SU-DHL-6 (cell line): Measurements from ENCODE around the gene KCNK16.

Source experiments
- H2AFZ ChIP-seq: fragments of 200-600 bp; sonication (generic); 2 replicates; pipeline ENCODE4 v1.6.1; 2014; ENCODE audit warnings: low read depth, mild to moderate bottlenecking, moderate library complexity, mixed read lengths, antibody characterized with exemption, low read length; ENCODE audit not compliant: severe bottlenecking
- H3F3A ChIP-seq: fragments of 200-600 bp; shearing (Covaris generic); 2 replicates; pipeline ENCODE4 v1.6.0; 2016; ENCODE audit warnings: antibody characterized with exemption, mild to moderate bottlenecking; ENCODE audit not compliant: insufficient read depth
- H3K27ac ChIP-seq: fragments of 200-600 bp; sonication (generic); 2 replicates; pipeline ENCODE4 v1.5.1; 2016; ENCODE audit warnings: low read depth, mild to moderate bottlenecking, low read length, moderate library complexity, mixed read lengths
- H3K27me3 ChIP-seq: fragments of 200-600 bp; sonication (generic), shearing (Covaris generic); 2 replicates; pipeline ENCODE4 v1.6.0; 2014; ENCODE audit warnings: mild to moderate bottlenecking, low read length
- H3K36me3 ChIP-seq: fragments of 200-600 bp; sonication (generic); 2 replicates; pipeline ENCODE4 v1.6.1; 2014; ENCODE audit warnings: mild to moderate bottlenecking, low read length, mixed read lengths
- H3K4me2 ChIP-seq: fragments of 300-600, 200-600 bp; shearing (Covaris generic), sonication (generic); 2 replicates; pipeline ENCODE4 v1.6.0; 2014; ENCODE audit warnings: low read length, low read depth, mild to moderate bottlenecking; ENCODE audit not compliant: poor library complexity, severe bottlenecking
- H3K4me3 ChIP-seq: fragments of 200-600 bp; sonication (generic); 2 replicates; pipeline ENCODE4 v1.5.1; 2014; ENCODE audit warnings: antibody characterized with exemption, low read length, mild to moderate bottlenecking, mixed read lengths; ENCODE audit not compliant: insufficient read depth, poor library complexity, severe bottlenecking
- H3K79me2 ChIP-seq: fragments of 200-600 bp; sonication (generic); 2 replicates; pipeline ENCODE4 v1.6.1; 2014; ENCODE audit warnings: mild to moderate bottlenecking, low read length, moderate library complexity; ENCODE audit not compliant: insufficient read depth
- H3K9ac ChIP-seq: fragments of 200-600 bp; sonication (generic); 2 replicates; pipeline ENCODE4 v1.7.0; 2014; ENCODE audit warnings: mild to moderate bottlenecking, low read length
- H3K9me2 ChIP-seq: fragments of 200-600 bp; sonication (generic); replicated peaks from 2 replicates; pipeline ENCODE4 v1.6.1; 2014; ENCODE audit warnings: low read length; ENCODE audit not compliant: insufficient read depth
- H3K9me3 ChIP-seq: fragments of 200-600 bp; sonication (generic); 2 replicates; pipeline ENCODE4 v1.6.1; 2014; ENCODE audit warnings: low read length, mixed read lengths; ENCODE audit not compliant: insufficient read depth
- H4K20me1 ChIP-seq: fragments of 200-600 bp; sonication (generic); 2 replicates; pipeline ENCODE4 v1.6.1; 2014; ENCODE audit warnings: low read depth, mild to moderate bottlenecking, antibody characterized with exemption, low read length, moderate library complexity, mixed read lengths
- CTCF ChIP-seq: fragments of 200-600 bp; sonication (generic); IDR thresholded peaks from one replicate; pipeline ENCODE4 v1.5.1; 2017; ENCODE audit warnings: antibody characterized with exemption, mild to moderate bottlenecking, low read length, moderate library complexity; ENCODE audit not compliant: insufficient read depth, poor library complexity, severe bottlenecking
- EZH2phosphoT487 ChIP-seq: fragments of 200-600 bp; sonication (generic), shearing (Covaris generic); conservative IDR thresholded peaks from 2 replicates; pipeline ENCODE4 v1.6.1; 2018; ENCODE audit warnings: mild to moderate bottlenecking, antibody characterized with exemption, low read length, moderate library complexity, mixed read lengths

The KCNK16 gene

GRCh38 chr6:39367700-39368099 is 45.2 kb upstream of the KCNK16 start:
- no peaks in the 10 kb centered on the region for H3K9me3 ChIP-seq
- no peaks in the 10 kb centered on the region for H4K20me1 ChIP-seq
- no peaks in the 10 kb centered on the region for H3K27me3 ChIP-seq
- no peaks in the 10 kb centered on the region for H3K79me2 ChIP-seq
- H3K27ac ChIP-seq, result no peak overlapping the region
- no peak for TF ChIP-seq CTCF
- no peak for TF ChIP-seq EZH2phosphoT487
- no peak overlapping the region for H2AFZ ChIP-seq
- H3K9me2 ChIP-seq, result no peaks in the 10 kb centered on the region
- no peak overlapping the region for H3K9ac ChIP-seq
- no peaks in the 10 kb centered on the region for H3F3A ChIP-seq
- no peak overlapping the region for H3K4me3 ChIP-seq
- no peak overlapping the region for H3K4me2 ChIP-seq
- H3K36me3 ChIP-seq, result no peaks in the 10 kb centered on the region

DNA sequence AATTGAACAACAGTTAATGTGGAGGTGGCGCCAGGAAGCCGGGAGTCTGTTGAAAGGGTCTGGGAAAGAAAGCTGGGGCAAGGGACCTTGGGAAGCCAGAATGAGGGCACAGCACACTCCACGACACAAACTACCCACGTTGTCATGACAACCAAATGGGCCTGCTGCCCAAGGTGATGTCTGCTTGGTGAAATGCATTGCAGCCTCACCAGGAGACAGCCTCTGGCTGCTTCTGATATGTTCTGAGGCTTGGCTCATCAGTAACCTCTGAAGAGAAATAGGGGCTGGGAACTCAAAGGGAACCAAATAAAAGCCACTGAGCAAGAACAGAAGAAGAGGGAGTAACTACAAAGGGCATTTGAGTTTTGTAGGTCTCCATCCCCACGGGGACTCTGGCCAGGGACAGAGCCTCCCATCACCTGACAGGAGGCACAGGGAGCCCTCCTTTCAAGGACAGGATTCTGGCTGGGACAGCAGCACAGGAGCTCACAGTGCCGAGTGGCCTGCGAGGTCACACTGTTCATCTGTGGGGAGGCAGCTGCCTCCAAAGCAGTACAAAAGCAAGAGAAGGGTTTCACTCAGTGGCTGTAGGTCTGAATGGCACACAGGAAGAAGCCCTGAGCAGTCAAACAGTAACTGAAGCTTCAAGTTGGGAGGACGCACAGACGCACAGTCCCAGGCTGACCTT is 44.6 kb upstream of the KCNK16 start:
- no peaks in the 10 kb centered on the region for H3K9me2 ChIP-seq
- no peaks in the 10 kb centered on the region for H3K9me3 ChIP-seq
- no peaks in the 10 kb centered on the region for H4K20me1 ChIP-seq
- H3F3A ChIP-seq, result no peaks in the 10 kb centered on the region
- TF ChIP-seq EZH2phosphoT487, result no peak
- TF ChIP-seq CTCF, result no peak
- H3K4me3 ChIP-seq, result no peak overlapping the region
- no peak overlapping the region for H3K27ac ChIP-seq
- no peaks in the 10 kb centered on the region for H3K36me3 ChIP-seq
- H2AFZ ChIP-seq, result no peak overlapping the region
- H3K79me2 ChIP-seq, result no peaks in the 10 kb centered on the region
- no peak overlapping the region for H3K9ac ChIP-seq
- no peak overlapping the region for H3K4me2 ChIP-seq
- H3K27me3 ChIP-seq, result no peaks in the 10 kb centered on the region

DNA sequence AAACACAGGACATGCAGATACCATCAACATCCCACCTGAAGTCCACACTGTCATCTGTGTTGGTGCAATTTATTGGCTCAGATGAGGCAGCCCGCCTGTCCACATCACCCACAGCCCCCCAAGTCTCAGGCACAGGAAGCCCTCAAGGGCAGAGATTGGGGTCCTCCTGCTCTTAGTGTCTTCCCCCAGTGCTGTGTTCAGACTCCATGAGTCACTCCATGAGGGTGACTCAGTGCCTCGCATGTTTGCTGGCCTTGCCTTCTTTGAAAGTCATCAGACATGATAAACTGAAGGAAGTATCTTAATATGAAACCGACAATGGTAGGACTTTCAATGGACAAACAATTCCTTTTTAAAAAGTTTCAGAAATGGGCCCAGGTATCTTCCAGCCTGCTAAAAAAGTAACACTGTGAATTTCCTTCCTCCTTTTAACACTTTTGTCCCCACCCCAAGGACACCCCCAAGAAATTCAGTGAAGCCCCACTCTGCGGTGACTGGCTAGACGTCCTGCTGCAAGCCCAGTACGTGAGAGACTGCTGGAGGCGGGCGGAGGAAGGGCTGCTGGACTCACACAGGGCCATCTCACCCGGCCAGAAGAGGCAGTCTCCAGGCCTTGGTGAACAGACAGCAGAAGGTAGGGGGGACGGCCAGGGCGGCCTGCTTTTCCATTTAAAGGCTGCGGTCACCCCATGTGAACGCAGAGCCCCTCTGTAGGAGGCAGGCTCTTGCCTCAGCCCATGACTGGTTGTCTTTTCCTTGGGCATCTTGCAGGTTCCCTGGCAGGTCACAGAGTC is 43.0 kb upstream of the KCNK16 start:
- no peak overlapping the region for H2AFZ ChIP-seq
- H3K4me2 ChIP-seq, result no peak overlapping the region
- H3K9me3 ChIP-seq, result no peaks in the 10 kb centered on the region
- no peak for TF ChIP-seq EZH2phosphoT487
- H3F3A ChIP-seq, result no peaks in the 10 kb centered on the region
- no peak overlapping the region for H3K4me3 ChIP-seq
- no peaks in the 10 kb centered on the region for H3K9me2 ChIP-seq
- H3K9ac ChIP-seq, result no peak overlapping the region
- H3K27ac ChIP-seq, result no peak overlapping the region
- H3K36me3 ChIP-seq, result no peaks in the 10 kb centered on the region
- no peaks in the 10 kb centered on the region for H3K79me2 ChIP-seq
- no peaks in the 10 kb centered on the region for H3K27me3 ChIP-seq
- H4K20me1 ChIP-seq, result no peaks in the 10 kb centered on the region

- Histone ChIP-seq H3K36me3 (no peaks in the 10 kb centered on the region), H4K20me1 (no peaks in the 10 kb centered on the region), H2AFZ (no peak overlapping the region), H3K27me3 (no peaks in the 10 kb centered on the region), H3K9me3 (no peaks in the 10 kb centered on the region), H3K4me3 (no peak overlapping the region), H3K9me2 (no peaks in the 10 kb centered on the region), H3K27ac (no peak overlapping the region), H3K9ac (no peak overlapping the region), H3K4me2 (no peak overlapping the region), H3F3A (no peaks in the 10 kb centered on the region), H3K79me2 (no peaks in the 10 kb centered on the region)
- TF ChIP-seq CTCF (no peak), EZH2phosphoT487 (no peak)
Observed at GRCh38 chr6:39363280-39363679, 40.8 kb upstream of the KCNK16 start.
